ENCODE results near the gene TRIB2.

The TRIB2 gene

DNA sequence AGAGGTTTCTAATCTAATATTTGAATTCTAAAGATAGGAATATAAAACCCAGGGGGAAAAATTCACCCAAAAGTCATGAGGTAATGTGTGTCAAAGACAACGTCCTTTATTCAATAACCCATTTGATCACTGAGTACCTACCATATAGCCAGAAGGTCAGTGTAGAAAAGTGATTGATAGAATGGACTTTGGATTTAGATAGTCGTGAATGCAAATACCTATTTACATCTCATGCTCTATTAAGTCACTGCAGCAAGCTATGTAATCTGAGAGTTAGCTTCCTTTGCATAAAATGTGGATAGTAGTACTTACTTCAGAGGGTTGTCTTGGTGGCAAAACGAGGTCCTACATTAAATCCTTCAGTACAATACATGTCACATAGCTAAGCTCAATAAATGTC lies 27.8 kb upstream of the TRIB2 start:
- TF ChIP-seq TAF1 (IDR thresholded peaks at IDR 0.05; ENCODE audit: borderline replicate concordance, insufficient read depth, low read length) (no peak), FOXP2 (optimal IDR thresholded peaks at IDR 0.05; ENCODE audit: borderline replicate concordance, extremely low read depth, extremely low read length, insufficient read depth) (no peak), POLR2AphosphoS5 (IDR thresholded peaks at IDR 0.05; ENCODE audit: low read depth, low read length) (no peak), SIN3A (IDR thresholded peaks at IDR 0.05; ENCODE audit: borderline replicate concordance, insufficient read depth, low read length) (no peak)
- TF ChIP-seq, protein P1, sequence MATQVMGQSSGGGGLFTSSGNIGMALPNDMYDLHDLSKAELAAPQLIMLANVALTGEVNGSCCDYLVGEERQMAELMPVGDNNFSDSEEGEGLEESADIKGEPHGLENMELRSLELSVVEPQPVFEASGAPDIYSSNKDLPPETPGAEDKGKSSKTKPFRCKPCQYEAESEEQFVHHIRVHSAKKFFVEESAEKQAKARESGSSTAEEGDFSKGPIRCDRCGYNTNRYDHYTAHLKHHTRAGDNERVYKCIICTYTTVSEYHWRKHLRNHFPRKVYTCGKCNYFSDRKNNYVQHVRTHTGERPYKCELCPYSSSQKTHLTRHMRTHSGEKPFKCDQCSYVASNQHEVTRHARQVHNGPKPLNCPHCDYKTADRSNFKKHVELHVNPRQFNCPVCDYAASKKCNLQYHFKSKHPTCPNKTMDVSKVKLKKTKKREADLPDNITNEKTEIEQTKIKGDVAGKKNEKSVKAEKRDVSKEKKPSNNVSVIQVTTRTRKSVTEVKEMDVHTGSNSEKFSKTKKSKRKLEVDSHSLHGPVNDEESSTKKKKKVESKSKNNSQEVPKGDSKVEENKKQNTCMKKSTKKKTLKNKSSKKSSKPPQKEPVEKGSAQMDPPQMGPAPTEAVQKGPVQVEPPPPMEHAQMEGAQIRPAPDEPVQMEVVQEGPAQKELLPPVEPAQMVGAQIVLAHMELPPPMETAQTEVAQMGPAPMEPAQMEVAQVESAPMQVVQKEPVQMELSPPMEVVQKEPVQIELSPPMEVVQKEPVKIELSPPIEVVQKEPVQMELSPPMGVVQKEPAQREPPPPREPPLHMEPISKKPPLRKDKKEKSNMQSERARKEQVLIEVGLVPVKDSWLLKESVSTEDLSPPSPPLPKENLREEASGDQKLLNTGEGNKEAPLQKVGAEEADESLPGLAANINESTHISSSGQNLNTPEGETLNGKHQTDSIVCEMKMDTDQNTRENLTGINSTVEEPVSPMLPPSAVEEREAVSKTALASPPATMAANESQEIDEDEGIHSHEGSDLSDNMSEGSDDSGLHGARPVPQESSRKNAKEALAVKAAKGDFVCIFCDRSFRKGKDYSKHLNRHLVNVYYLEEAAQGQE (IDR thresholded peaks at IDR 0.05; ENCODE audit: insufficient read depth in 1 of 2, low read depth in 2 of 2, low read length in 2 of 2) = no peak

GRCh38 chr2:12693509-12693908 lies 23.2 kb upstream of the TRIB2 start:
- TF ChIP-seq SIN3A (IDR thresholded peaks at IDR 0.05; ENCODE audit: borderline replicate concordance, insufficient read depth, low read length) (no peak), POLR2AphosphoS5 (IDR thresholded peaks at IDR 0.05; ENCODE audit: low read depth, low read length) (no peak), TAF1 (IDR thresholded peaks at IDR 0.05; ENCODE audit: borderline replicate concordance, insufficient read depth, low read length) (no peak), FOXP2 (optimal IDR thresholded peaks at IDR 0.05; ENCODE audit: borderline replicate concordance, extremely low read depth, extremely low read length, insufficient read depth) (no peak)
- TF ChIP-seq, protein P1 (IDR thresholded peaks at IDR 0.05; ENCODE audit: insufficient read depth in 1 of 2, low read depth in 2 of 2, low read length in 2 of 2) = no peak

GRCh38 chr2:12694990-12695774 lies 21.6 kb upstream of the TRIB2 start:
- no peak for TF ChIP-seq SIN3A (IDR thresholded peaks at IDR 0.05; ENCODE audit: borderline replicate concordance, insufficient read depth, low read length)
- TF ChIP-seq, protein P1 (IDR thresholded peaks at IDR 0.05; ENCODE audit: insufficient read depth in 1 of 2, low read depth in 2 of 2, low read length in 2 of 2) = no peak
- TF ChIP-seq TAF1 (IDR thresholded peaks at IDR 0.05; ENCODE audit: borderline replicate concordance, insufficient read depth, low read length) = no peak
- TF ChIP-seq FOXP2 (optimal IDR thresholded peaks at IDR 0.05; ENCODE audit: borderline replicate concordance, extremely low read depth, extremely low read length, insufficient read depth) = no peak
- TF ChIP-seq POLR2AphosphoS5 (IDR thresholded peaks at IDR 0.05; ENCODE audit: low read depth, low read length) = no peak

GRCh38 chr2:12697617-12698016 lies 19.1 kb upstream of the TRIB2 start:
- TF ChIP-seq TAF1 (IDR thresholded peaks at IDR 0.05; ENCODE audit: borderline replicate concordance, insufficient read depth, low read length) = no peak
- TF ChIP-seq FOXP2 (optimal IDR thresholded peaks at IDR 0.05; ENCODE audit: borderline replicate concordance, extremely low read depth, extremely low read length, insufficient read depth) = no peak
- TF ChIP-seq POLR2AphosphoS5 (IDR thresholded peaks at IDR 0.05; ENCODE audit: low read depth, low read length) = no peak
- TF ChIP-seq, protein P1 (IDR thresholded peaks at IDR 0.05; ENCODE audit: insufficient read depth in 1 of 2, low read depth in 2 of 2, low read length in 2 of 2) = no peak
- no peak for TF ChIP-seq SIN3A (IDR thresholded peaks at IDR 0.05; ENCODE audit: borderline replicate concordance, insufficient read depth, low read length)
